Hematopoietic multipotent progenitor cell treated with erythropoietin and hydrocortisone succinate and interleukin-3 and kit ligand, for 6 days (in vitro differentiated cells): ENCODE measurements around the gene AARS2.
"Not testable (repeated sequence)": the region's sequence is repeated elsewhere in the genome, so short reads cannot be mapped to it uniquely, and the experiment has no call there.

ENCODE experiments used
- DNase-seq: peaks from one replicate; pipeline ENCODE4 v3.0.0-alpha.2; 2015

AARS2 gene

DNA sequence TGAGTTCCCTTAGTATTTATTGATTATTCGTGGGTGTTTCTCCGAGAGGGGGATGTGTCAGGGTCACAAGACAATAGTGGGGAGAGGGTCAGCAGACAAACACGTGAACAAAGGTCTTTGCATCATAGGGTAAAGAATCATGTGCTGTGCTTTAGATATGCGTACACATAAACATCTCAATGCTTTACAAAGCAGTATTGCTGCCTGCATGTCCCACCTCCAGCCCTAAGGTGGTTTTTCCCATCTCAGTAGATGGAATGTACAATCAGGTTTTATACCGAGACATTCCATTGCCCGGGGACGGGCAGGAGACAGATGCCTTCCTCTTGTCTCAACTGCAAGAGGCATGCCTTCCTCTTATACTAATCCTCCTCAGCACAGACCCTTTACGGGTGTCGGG lies 15.1 kb upstream of the AARS2 start:
- not testable (repeated sequence) for DNase-seq

DNA sequence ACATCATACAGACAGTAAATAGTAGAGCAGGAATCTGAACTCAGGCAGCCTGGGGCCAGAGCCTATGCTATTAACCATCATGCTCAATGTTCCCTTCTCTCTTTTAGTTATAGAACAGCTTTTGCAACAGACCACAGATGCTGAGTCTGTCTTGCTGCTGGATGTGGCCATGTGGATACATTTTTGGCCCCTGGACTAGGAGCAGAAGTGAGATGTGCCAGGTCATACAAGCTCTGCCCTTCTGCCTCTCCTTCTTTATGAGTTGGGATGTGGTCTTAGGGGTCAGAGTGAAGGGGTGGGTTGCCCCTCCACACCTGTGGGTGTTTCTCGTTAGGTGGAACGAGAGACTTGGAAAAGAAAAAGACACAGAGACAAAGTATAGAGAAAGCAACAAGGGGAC lies 14.6 kb upstream of the AARS2 start:
- DNase-seq: no peak

DNA sequence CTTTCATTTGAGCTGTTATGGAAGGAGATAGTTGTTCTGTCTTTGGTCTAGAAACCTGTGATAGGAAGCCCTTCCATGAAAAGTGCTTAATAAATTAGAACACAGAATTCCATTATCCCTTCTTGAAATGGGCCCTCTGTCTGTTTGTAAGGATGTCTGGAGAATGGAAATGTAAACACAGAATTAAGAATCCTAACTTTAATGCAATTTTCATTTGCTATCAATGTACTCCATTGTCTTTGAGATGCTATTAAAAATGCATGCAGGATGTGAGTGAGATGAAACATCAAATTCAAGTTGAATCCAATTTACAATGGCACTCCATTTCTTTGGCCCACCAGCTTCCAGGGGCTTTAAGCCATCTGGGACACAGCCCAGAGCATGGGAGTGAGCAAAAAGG lies 13.9 kb upstream of the AARS2 start:
- DNase-seq: no peak

DNA sequence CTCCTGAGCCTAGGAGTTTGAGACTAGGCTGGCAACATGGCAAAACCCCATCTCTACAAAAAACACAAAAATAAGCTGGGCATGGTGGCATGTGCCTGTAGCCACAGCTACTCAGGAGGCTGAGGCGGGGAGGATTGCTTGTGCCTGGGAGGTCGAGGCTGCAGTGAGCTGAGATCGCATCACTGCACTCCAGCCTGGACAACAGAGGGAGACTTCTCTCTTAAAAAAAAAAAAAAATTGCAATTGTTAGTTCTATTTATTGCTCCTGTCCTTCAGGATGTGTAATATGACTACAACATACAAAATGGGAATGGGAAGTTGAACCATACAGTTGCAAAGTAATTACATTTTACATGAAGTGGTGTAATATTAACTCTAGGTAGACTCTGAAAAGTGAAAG lies 8.1 kb upstream of the AARS2 start:
- DNase-seq: no peak

DNA sequence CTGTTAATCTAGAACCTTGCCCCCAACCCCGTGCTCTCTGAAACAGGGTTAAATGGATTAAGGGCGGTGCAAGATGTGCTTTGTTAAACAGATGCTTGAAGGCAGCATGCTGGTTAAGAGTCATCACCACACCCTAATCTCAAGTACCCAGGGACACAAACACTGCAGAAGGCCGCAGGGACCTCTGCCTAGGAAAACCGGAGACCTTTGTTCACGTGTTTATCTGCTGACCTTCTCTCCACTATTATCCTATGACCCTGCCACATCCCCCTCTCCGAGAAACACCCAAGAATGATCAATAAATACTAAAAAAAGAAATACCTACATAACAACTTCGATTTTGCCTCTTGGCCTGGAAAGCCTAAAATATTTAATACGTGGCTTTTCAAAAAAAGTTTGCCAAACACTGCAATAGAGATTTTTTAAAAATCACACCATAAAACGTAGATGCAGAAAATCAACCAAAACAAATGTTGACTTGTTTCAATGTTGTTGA lies 4.0 kb upstream of the AARS2 start:
- DNase-seq: not testable (repeated sequence)

DNA sequence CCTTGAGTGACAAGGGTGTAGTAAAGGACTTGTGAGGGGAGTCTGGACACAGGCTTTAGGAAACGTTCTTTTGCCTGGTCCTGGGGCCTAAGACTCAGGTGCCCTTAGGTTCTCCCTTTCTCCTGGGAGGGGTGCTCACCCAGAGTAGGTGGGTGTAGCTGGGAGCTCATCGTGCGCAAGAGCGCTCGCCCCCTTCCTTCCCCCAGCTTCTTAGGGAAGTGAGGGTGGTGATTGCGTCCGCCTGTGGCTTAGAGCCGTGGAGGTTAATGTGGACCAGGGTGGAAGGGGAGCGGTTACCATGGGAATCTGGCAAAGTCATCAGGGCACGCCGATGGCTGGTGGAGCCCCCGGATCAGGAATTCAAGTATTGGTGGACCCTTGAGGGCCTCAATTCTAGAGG lies 3.3 kb upstream of the AARS2 start:
- no peak for DNase-seq

DNA sequence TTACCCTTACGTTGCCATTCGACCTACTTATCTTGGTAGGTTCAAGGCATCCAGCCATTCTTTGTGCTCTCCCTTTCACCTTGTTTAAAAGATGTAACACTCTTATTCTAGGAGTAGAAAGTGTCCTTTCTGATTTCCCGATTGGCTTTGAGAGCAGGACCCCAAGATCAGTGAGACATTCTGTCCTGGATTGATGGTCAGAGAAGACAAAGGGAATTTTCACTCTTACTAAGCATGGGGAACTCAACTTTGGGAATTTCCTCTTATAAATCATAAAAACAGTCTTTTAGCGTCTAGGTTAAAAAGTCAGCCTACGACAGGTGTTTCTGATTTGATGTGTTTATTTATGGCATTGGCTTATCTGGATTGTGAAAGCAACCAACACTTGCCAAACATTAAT lies 2.8 kb upstream of the AARS2 start:
- DNase-seq: no peak

DNA sequence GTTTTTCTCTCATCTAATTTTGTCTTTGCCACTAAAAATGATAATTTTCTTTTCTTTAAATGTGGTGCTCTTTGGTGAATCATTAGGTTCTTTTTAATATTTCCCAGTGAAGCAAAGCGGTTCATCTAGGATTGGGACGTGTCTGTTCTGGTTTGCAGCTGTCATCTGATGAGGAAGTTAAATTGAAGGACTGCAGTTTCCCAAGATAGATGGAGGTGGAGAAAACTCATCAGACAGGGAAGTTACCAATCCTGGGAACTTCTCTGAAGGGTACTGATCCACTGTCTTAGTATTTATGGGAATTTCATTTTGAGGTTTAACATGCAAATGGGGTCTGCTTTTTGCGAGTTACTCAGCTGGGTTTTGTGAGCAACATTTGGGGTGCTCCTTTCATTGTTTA lies 2.4 kb upstream of the AARS2 start:
- no peak for DNase-seq

DNA sequence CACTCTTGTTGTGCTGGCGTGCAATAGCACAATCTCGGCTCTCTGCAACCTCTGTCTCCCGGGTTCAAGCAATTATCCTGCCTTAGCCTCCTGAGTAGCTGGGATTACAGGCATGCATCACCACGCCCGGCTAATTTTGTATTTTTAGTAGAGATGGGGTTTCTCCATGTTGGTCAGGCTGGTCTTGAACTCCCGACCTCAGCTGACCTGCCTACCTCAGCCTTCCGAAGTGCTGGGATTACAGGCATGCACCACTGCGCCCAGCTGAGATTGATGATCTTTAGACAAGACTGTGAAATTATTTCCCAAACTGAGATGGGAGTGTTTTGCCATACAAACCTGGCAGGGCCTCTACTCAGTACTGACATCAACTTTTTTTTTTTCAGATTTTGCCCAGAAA lies 1.5 kb upstream of the AARS2 start:
- DNase-seq: not testable (repeated sequence)

DNA sequence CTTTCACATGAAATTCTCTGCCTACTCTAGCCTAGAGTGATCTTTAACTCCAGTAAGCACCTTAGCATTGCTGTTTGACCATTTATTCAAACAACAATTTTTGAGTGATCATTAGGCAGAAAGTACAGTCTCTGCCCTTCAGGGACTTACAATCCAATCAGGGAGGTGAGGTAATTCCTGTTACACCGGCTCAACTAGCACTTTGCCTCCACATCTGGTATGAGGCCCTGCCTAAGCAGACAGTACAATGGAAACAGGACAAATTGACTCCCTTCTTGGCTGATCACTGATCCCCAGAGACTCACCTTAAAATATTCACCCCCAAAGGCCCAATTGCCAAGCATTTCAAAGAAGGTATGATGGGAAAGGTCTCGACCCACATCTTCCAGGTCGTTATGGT lies 1.4 kb downstream of the AARS2 start:
- no peak for DNase-seq

DNA sequence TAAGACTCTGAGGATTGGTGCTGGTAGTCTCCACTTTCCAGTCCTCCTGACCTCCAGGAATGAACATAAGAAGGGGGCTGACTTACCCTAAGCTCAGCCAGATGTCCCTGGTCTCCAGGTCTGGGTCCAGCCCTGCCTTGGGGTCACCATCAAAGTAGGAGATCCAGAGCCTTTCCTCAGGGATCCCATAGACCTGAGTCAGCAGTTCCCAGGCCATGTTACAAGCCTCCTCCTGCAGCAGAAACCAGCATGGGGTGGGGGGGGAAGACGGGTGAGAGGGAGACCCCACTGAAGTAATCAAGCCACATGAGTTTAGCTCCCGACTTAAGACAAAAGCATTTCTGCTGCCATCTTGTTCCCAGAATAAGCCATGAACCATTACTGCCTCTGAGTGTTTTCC lies 1.8 kb downstream of the AARS2 start:
- no peak for DNase-seq

DNA sequence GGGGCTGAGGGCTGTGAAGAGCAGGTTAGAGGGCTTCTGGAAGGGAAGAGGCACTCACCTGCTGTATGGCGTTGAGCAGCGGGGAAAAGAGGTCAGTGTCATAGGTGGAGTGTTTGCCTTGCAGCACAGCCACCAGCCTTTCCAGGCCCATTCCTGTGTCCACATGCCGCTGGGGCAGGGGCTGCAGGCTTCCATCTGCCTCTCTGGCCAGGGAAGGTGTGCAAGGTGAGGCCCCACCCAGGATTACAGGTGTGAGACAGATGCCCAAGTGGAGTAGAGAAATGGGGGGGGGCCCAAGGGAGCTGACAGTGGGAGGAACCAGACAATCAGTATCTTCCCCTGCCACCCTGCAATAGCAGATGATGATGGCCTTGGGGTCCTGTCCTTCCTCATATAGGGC lies 2.9 kb downstream of the AARS2 start:
- no peak for DNase-seq

DNA sequence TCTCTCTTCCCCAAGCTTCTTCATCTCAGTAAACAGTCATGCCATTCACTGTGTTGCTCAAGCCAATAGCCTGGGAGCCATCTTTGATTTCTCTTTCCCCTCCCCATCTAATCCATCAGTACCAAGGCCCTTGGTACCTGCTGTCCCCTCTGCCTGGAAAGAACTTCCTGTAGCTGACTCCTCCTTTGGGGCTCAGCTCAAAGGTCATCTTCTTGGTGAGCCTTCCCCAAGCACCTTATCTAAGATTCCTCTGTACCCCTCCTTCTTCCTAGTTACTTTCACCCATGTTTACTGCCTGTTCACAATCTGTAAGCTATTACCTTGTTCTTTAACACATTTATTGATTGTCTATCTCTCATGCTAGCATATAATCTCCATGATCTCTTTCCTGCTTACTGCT lies 3.5 kb downstream of the AARS2 start:
- DNase-seq: no peak

DNA sequence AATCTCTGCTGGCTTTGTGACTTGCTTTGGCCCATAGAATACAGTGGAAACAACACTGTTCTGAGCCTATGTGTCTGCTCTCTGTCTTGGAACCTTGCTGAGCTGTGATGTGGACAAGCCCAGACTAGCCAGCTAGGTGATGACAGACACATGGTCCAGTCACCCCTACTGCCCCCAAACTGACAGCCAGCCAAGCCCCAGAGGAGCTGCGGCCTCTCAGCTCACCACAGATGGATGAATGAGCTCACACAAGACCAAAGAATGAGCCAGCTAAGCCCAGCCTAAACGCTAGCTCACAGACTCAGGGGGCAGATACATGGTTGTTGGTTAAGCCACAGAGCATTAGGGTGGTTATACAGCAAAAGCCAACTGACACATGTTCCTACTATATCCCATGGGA lies 4.1 kb downstream of the AARS2 start:
- no peak for DNase-seq

DNA sequence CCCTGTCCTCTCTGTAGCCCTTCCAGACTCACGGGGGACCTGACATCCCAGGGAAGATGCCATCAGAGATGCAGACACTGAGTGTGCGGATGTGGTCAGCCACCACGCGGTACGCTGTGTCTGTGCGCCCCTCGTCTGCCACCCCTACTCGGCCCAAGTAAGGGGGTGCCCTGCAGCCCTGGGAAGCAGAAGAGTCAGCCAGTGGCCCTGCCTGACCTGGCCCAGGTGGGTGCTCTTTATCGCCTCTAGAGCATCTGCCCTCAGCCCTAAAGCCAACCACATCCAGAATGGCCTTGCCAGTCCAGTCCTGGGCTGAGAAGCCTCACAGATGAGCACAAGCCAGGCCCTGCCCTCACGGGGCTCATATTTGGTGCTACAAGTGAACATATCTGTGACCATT lies 5.9 kb downstream of the AARS2 start:
- no peak for DNase-seq

DNA sequence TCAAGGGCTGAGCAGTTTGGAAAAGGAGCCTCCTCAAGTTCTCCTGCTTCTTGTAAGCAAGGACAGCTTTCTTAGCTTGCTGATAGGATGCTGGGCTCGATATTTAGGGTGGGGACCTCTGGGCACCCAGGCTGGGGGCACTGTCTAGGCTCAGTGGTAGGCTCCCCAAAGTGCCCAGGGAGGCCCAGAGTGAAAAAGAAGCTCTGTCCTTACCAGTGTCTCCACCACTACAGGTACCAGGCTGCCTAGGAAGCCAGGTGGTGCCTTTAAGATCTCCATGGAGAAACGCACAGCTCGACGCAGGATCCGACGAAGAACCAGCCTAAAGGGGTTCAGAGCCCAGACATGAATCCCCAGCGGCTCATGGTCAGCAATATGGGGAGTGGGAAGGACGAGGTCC lies 6.4 kb downstream of the AARS2 start:
- no peak for DNase-seq

DNA sequence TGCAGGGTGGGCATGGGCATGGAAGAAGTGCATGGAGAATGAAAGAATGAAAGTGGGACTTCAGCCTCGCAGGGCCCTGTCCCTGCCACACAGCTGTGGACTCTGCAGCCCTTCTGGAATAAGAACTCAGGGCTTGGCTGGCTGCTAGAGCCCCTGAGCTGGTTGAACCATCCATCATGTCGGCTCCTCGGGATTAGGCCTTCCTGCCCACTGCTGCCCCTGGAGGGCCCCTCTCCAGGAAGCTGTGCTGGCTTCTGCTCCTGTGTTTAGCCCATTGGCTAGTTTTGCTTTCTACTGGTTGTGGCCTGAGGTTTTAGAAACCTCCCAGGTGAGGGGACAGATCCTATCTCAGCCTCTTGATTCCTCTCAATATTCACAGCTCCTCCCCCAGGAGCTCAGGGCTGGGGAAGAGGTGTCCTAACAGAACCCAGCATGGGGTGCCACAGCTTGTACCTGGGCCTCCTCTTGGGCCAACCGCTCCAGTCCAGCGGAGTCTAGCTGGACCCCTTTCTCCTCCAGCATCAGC lies 7.9 kb downstream of the AARS2 start:
- DNase-seq: no peak

DNA sequence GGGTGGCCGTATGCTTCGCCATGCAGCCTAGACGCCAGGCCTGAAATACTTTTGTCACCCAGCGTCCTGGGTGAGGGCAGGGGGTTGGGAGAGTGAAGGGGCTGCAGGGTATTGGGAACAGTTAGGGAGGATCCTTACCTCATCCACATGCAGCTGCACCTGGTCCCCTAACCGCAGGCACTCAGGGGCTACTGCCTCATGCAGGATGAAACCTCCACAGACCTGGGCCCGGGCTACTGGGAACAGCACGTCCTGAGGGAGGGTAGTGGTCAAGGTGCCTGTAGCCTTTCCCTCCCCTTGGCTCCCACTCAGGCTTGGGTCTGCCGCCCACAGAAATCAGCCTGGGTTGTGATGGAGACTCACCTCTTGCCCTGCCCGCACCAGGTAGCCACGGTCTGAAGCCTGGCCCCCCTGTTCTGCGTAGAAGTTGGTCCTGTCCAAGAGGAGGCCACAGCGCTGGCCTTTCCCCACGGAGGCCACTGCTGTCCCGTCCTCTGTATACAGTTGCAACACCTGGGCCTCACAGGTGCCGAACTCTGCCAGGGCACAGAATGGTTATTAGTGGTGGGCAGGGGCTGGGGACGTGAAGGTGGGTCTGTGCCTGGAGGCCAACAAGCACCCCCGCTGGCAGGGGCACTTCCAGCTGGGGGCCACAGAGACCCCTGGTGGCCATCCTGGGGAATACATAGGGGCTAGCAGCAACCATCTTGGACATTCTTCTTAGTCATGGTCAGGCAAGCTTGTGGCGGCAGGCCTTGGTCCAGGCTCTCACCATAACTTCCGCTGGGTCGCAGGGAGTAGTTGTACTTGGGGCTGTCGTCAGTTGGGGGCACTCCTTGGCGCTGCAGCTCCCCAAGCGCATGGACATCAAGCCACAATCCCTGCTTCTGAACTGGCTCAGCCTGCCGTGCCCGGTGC lies 8.6 kb downstream of the AARS2 start:
- DNase-seq: peak; percentile 71

DNA sequence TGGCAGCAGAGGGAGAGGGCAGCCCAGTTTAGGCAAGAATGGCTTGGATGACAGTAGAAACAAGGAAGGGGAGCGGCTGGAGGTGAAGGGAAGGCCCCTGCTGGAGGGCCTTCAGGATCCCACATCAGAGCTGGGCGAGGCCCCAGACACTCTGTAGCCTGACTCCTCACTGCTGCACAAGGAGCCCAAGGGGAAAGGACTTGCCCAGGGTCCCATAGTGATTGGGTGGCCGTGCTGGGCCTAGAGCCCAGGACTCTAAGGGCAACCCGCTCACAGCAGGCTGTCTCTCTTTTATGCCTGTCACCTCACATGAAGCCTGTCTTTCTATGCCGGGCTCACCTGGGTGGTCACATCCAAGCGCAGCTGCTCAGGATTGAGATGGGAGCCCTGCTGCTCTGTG lies 9.3 kb downstream of the AARS2 start:
- no peak for DNase-seq

DNA sequence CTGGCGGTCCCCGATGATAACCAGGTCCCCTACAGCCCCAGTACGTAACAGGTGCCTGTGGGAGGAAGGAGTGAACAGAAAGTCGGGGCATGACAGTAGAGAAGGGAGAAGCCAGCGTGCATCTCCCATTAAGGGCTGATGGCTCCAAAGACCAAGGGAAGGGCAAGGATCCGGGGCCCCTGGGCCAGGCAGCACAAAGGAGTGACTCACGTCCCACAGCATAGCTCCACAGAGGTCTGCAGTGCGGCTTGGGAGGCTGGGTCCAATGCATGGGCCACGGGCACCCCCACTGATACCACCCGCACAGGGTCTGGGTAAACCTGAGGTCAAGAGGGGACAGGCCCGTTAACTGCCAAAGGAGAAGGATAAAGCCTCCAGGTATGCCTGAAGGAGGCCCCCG lies 10.3 kb downstream of the AARS2 start:
- DNase-seq: no peak

DNA sequence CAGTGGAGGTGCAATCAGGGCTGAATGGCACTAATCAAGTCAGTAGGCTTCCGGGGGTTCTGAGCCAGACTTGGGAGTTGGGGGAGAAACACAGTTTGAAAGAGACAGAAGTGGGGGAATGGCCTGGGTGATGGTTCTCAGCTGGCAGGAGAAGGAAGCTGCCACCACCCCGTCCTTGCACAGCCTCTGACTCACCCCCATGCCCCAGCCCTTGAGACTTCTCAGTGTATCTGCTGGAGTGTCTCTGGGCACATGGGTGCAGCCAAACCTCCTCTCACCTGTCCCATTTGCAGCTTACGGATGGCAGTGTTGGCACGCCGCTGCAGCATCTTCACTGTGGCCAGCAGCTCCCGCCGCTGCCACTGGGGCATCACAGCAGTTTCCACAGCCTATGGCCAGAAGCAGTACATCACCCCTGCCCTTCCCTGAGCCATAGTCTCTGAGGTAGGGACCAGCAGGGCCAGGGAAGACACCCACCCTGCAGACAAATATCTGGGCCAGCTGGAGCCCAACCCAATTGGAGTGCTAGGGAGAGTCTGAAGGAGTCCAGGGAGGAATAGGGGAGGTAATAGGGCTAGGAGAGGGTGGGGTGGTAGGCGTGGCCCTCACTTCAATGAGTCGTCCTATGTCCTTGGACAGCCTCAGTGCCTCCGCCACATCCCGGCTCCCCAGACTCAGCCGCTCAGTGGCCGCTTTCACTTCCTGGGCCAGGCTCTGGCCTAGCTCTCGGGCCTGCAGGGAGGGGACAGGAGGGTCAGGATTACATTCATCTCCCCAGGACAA lies 11.2 kb downstream of the AARS2 start:
- no peak for DNase-seq

DNA sequence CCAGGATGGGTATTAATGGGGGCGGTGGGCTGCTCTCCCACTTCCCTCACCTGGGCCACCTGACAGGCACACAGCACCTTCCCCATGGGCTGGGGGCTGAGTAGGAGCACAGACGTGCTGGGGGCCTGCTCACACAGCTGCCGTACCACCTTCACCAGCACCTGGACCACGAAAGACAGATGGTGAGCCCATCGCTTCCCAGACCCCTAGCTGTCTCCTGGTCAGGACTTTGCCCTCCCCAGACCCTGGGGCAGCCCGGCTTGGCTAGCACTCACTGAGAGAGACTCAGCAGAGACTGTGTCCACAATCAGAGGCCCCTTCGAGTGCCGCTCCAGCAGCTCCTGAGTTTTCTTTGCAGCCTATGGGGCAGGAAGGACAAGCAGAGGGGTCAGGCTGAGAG lies 12.0 kb downstream of the AARS2 start:
- no peak for DNase-seq

DNA sequence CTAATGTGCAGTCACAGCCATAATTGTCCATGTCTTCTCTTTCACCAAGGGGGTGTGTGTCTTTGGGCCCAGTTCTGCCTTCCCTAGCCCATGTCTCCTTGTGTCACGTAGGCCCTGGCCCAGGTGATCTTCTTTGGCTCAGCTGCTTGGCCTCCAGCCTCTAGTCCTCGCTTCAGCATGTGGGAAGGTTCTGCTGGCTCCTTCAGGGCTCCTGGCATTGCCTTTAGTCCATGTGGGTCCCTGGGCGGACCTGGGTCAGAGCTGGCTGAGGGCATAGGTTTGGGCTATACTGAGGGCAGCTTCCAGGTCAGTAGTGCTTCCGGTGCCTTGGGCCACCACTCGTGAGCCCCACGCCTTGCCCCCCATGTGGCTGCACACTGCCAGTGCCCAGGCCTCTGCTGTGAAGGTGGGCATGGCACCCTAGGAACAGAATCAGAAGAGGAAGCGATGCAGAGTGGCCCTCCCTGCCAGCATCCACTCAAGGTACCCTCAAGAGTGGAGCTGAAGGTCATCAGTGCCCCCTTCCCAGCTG lies 12.8 kb downstream of the AARS2 start:
- no peak for DNase-seq

DNA sequence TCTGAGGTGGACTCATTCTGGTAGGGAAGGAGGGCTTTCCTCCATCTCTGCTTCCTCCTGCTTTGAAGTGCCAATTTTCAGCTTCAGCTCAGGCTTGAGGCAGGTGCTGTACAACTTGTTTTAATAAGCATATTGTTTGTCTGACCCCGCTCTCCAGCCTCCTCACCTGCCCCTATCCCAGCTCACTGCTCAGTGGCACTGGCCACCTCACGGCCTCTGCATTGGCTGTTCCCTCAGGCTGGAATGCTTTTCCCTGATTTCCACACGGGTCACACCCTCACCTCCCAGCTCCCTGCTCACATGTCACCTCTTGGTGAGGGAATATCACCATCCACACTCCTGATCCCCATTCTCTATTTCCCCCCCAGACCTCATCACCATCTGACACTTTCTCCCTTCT lies 14.3 kb downstream of the AARS2 start:
- no peak for DNase-seq
